NOMO-1 treated with DMSO at 0.1 percent for 48 hours (cell line): ENCODE data around the gene CD207.
A peak's percentile ranks its signal among the peaks of the same experiment; 100 is the strongest.
"Not testable (repeated sequence)": the region's sequence is repeated elsewhere in the genome, so short reads cannot be mapped to it uniquely, and the experiment has no call there.

ENCODE experiments used
- DNase-seq: peaks from one replicate; lab custom pipeline; 2025; ENCODE audit not compliant: unreplicated experiment; lab: John Stamatoyannopoulos, UW

Gene CD207

GRCh38 chr2:70829916-70830315 lies 5.7 kb downstream of the CD207 start:
- DNase-seq, result no peak

DNA sequence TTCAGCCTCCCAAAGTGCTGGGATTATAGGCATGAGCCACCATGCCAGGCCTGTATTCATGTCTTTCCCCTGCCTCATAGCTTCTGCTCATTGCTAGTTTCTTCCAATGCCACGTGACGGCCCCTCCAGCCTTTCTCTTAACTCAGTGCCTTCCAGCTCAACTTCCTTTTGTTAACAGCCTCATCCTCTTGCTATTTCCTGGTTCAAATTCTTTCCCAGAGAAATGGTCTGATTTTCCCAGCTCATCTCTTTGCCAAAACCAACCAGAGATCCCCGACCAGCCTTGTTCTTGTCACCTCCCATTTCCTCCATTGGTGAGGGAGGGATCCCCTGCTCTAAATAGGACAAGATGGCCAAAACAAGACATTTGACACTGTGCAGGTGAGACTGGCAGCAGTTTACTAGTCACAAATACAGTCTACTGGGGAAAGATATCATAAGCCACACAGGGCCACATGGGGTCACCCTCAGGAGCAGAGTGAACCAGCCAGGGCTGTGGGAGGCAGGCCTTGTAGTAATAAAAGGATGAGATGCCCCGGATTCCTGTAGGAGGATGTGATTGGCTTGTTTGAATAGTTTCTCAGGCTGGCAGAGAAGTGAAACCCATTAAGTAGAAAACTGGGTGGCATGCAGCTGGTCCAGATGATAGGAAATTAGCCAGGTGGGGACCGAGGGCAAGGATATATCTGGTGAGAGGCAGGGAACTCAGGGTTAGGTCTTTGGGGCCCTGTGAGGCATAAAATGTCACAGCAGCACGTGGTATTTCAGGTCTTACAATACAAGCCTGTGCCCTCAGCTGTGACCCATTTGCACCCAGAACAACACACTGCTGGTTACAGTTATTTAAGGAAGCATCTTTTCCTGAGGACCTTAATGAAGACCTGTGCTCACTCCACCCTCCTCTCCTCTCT lies 6.4 kb downstream of the CD207 start:
- DNase-seq, result no peak

DNA sequence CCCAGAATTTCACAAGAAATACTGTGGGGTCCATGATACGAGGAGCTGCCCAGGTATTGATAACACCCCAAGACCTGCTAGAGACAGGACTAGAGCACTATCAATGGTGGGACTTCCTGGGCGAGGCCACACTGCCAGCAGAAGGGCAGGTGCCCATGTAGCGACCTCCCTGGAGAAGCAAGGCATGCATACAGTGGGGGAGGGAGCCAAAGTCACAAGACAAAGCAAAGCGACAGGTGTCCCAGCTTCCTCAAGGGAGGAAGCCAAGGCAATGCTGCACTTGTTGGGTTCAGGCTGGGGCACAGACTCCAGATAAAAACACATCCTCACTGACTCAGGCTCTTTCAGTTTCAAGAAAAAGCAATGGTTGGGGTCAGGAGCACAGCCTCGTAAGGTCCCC lies 7.5 kb downstream of the CD207 start:
- DNase-seq, result no peak

DNA sequence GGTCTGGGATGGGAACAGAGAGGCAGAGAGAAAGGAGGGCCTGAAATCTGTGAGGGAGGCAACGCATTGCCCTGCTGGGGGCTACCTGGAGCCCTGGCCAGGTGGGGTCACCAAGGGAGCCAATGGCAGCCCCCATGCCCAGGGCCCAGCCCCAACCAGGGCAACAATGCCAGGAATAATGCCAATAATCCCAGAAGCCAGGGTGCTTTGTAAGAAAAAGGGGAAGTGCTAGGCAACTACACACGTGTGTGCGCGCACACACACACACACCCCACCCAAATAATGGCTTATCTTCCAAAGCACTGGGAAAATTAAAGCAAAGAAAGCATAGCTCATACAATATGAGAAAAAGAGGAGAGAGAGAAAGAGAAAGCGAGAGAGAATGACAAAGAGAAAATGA lies 8.2 kb downstream of the CD207 start:
- DNase-seq, result peak; percentile 10

DNA sequence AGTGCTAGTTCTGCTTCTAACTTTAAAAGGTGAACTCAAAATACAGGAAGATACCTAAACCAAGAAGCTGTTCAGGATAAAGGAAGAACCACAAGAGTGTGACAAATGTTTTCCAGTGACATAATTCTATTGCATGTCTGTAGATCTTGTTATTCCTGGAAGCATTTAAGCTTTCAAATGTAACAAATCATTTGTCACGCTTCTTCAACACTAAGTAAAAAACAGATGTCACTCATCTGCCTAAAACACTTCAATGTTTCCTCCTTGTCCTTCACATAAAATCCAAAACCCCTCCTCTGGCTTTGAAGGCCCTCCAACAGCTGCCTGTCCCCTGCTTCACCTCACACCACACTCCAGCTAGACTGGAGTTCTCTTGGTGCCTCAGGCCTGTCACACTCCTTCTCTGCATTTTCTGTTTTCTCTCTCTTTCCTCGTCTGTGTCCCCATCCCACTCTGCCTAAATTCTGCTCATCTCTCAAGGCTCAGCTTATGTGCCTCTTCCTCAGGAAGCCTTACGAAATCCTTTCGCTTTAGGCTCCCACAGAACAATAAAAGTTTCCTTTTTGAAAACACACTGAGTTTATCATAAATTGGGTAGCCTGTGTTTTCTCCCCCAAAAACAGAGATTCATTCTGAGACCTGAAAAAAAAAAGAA lies 8.8 kb downstream of the CD207 start:
- peak; percentile 43 for DNase-seq

DNA sequence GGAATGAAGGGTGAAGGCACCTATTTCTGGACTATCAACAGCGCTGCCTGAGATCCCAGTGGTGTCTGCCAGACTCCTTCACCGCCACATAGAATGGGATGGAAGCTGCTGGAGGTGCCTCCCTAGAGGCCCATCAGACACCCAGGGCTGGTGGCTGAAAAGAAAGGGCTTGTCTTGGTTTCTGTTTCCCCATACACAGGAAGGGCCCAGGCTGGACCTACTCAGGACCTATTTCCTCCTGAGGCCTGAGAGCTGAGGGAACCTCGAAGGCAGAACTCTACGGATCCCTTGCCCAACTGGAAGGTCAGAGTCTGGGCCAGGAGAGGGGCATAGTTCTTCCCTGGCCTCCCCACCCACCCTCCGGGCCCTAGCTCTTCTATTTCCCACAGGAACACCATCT lies 12.4 kb downstream of the CD207 start:
- no peak for DNase-seq

GRCh38 chr2:70822843-70823242 lies 12.8 kb downstream of the CD207 start:
- DNase-seq, result no peak

DNA sequence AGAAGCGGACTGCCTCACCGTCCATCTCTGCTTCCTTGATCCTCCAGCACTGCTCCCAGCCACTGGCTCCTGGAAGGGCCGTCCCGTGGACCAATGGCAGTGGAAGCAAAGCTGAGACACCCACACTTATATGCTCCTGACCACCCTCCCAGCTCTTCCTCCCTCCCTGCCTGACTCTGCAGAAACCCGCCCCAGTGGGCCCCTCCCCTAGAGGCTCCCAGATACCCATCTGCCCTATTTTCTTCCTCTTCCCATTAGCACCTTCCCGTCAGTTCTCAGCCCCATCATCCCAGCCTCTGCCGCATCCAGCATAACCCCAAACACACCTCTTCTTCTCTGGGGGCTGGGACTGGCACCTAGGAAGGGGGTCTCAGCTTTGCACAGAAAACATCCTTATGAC lies 15.1 kb downstream of the CD207 start, which contains the start of gene CLEC4F:
CLEC4F (minus strand) TSS at position 101 of the 400 bp plus-strand sequence; CDS start at position 25, 76 bp downstream.
- DNase-seq, result no peak

- peak; percentile 26 for DNase-seq
These were observed 18.2 kb downstream of the CD207 start for GRCh38 chr2:70817284-70817954.

- no peak for DNase-seq
These were observed 18.9 kb downstream of the CD207 start for GRCh38 chr2:70816726-70817125.

DNA sequence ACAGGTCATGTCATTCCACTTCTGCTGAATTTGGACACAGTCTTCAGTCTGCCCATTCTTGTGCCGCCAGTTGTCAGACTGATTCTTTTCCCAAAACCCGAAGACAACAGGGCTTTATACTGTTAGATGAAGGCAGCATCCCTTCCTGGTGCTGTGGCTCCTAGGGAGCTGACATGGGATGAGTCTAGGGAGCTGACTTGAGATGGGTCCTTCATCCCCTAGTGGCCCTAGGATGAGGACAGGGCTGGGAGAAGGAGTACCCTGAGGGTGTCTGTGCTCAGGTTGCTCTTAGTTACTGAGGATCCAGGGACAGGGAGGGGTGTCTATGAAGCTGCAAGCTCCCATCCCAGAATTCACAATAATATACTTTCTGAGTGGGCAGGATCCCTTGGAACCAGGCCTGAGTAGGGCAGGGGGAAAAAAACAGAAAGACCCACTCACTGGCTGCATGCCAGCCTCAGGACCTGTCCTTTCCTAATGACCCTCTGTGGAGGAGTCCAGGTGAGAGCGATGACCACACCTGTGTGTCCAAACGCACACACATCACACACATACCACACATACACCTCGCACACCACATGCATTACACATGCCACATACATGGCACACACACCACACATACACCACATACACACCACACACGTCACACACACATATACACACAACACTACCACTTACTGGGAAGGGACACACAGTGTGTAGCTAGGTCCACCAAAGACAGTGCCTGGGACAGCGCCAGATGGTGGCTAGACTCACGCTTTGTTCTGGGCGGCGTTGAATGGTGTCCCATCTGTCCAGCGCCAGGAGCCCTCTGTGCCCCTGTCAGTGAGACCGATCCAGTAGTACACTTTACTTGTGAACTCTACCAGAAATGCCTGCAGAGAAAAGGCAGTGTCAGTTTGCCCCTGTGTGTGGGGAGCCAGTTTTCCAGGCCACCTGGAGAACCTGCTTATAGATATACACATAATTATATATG lies 26.3 kb downstream of the CD207 start:
- no peak for DNase-seq

GRCh38 chr2:70807828-70808118 lies 27.8 kb downstream of the CD207 start:
- DNase-seq, result no peak

- DNase-seq, result no peak
These were observed 28.4 kb downstream of the CD207 start for GRCh38 chr2:70807102-70807827.

- DNase-seq, result no peak
These were observed 29.0 kb downstream of the CD207 start for GRCh38 chr2:70806620-70807019.

DNA sequence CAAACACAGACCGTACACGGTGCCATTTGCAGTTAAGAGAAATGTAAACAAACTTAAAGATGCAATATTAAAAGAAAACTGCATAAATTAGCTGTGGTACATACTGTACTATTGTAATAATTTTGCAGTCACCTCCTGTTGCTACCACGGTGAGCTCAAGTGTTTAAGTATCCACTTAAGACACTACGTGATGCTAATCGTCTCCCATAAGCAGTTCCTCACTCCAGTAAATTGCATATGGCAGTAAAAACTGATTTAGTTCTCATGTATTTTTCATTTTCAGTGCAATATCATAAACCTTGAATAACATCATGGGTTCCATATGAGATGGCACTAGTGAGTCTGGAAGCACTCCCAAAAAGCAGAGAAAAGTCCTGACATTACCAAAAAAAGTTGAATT lies 29.6 kb downstream of the CD207 start:
- DNase-seq, result no peak

DNA sequence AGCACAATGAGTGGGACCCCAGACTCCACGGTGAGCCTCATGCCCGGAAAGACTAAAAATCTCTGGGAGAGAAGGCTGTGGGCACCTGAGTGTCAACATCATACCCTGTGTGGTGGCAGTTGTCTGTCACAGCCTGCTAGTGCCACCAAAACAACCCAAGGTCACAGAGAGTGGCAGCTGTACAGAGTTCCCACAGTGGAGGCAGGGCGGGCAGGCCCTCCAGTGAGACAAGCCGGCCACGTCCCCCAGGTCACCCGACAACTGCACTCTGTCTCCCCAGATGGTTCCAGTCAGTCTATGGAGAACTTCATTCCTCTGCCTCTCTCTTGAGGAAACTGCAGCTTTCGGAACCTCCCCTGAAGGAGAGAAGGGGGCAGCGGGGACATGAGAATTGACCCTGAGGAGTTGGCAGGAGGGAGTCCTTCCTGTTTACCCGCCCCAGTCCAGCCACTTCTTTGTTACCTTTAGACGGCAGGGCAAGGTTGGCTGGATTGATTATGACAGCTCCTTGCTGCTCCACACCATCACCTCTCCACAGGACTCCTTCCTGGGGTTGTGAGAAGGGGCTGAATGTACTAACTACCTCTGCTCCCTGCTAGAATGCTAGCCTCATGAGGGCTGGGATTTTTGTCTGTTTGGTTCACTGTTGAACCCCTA lies 33.9 kb downstream of the CD207 start:
- DNase-seq, result no peak

DNA sequence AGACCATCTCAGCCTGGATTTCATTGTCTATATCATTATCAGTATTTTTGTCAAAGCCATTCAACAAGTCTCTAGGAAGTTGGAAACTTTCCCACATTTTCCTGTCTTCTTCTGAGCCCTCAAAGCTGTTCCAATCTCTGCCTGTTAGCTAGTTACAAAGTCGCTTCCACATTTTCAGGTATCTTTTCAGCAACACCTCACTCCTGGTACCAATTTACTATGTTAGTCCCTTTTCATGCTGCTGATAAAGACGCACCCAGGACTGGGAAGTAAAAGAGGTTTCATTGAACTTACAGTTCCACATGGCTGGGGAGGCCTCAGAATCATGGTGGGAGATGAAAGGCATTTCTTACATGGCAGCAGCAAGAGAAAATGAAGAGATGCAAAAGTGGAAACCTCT lies 35.9 kb downstream of the CD207 start:
- DNase-seq, result no peak

GRCh38 chr2:70797996-70798395 lies 37.6 kb downstream of the CD207 start:
- not testable (repeated sequence) for DNase-seq

DNA sequence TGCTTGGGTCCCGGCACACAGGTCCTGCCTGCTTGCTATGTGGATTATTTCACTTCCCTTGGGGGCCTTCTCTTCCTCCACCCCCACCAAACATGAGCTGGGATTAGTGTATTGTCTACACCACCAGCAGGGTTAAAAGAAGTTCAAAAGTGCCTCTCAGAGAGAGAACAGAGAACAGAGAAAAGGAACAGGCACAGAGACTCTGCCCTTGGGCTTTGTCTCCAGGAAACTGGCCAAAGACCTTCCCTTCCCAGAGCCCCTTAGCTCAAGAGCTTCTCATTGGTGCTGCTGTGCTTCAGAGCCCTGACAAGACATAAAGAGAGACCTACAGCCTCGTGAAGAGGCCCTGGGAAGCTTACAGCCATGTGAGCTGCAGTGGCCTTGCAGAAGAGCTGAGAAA lies 38.1 kb downstream of the CD207 start:
- DNase-seq, result no peak

DNA sequence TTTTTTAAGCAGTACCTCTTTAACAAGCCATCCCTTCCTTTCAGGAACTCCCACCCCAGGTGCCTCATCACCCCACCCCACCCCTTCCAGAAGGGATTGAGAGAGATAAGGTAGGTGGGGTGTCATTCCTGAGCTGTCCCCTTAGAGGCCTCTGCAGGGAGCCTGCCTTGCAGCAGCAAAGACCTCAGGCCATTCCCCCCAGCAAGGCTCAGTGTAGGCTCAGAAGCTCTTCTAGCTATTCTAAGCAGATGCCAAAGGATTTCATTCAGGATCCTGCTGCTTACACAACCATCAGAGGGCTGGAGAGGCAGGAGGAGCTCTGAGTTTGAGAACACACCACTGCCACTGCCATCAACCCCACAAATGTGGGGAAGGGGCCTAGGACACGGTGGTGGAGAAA lies 39.4 kb downstream of the CD207 start:
- no peak for DNase-seq
